Germinal center (tissue), 1 donor: ENCODE results near the gene GTPBP1.

Experiments
- DNase-seq: peaks from one replicate; pipeline ENCODE4 v3.0.0; 2012; ENCODE audit warnings: mixed read lengths, low spot score

Gene GTPBP1

GRCh38 chr22:38727123-38727522 is 21.4 kb downstream of the GTPBP1 start:
- DNase-seq: no peak

- no peak for DNase-seq
Observed at GRCh38 chr22:38727530-38728451, 22.0 kb downstream of the GTPBP1 start.

- no peak for DNase-seq
Observed at GRCh38 chr22:38728871-38729796, 23.4 kb downstream of the GTPBP1 start.

DNA sequence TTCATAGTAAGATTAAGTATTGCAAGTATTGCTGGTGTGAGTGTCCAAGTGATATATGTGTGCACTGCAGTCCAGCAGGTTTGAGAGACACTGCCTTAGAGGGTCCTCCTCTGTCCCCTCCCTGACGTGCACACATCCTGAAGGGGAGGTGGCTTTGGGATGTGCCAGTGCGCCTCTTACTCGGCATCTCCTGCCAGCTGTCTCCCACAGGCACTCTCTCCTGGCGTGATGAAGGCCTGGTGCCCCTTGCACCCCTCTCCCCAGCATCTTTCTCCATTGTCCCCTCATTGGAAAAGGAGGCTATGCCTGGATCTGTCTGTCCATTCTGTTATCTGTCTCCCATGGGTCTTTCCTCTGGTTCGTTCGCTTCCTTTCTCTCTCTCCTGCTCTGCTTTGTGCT is 24.2 kb downstream of the GTPBP1 start:
- no peak for DNase-seq

GRCh38 chr22:38730411-38730871 is 24.7 kb downstream of the GTPBP1 start:
- no peak for DNase-seq

GRCh38 chr22:38731703-38732161 is 26.0 kb downstream of the GTPBP1 start:
- DNase-seq: no peak

DNA sequence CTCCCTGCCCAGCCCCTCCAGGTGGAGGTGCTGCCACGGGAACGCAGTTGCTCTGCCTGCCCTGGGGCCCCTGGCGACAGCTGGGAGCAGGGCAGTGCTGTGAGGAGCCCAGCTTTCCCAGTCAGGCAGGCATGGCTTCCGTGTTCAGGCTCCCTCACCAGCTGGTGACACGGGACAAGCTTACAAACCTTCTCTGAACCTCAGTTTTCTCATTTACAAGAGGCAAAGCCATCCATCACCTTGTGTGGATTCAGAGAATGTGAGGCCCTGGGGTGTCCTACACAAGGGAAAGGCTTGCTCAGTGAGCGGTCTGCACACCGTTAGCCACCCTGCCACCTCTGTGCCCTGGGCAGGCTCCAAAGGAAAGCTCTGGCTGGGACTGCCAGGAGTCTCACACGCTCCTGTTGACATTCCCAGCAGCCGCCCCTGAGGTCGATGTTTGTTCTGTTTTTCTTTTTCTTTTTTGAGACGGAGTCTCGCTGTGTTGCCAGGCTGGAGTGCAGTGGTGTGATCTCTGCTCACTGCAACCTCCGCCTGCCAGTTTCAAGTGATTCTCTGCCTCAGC is 26.6 kb downstream of the GTPBP1 start:
- no peak for DNase-seq

DNA sequence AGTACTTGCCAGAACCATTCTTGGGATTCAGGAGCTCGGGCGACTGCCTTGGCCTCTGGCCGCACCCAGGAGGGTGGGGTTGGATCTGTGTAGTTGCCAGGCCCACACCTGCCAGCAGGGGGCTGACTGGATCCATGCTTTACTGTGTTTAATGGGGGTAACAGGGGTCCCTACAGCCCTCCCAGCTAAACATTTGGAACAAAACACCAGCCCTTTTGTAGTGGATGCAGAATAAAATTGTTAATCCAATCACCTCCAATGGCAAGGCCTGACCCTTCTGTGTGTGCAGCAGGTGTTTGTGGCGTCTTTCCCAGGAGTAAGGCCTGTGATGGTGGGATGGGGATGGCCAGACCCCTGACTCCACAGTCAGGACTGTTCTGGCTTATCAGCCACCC is 27.6 kb downstream of the GTPBP1 start:
- DNase-seq: peak; percentile 65

GRCh38 chr22:38733724-38734381 is 28.1 kb downstream of the GTPBP1 start:
- no peak for DNase-seq

DNA sequence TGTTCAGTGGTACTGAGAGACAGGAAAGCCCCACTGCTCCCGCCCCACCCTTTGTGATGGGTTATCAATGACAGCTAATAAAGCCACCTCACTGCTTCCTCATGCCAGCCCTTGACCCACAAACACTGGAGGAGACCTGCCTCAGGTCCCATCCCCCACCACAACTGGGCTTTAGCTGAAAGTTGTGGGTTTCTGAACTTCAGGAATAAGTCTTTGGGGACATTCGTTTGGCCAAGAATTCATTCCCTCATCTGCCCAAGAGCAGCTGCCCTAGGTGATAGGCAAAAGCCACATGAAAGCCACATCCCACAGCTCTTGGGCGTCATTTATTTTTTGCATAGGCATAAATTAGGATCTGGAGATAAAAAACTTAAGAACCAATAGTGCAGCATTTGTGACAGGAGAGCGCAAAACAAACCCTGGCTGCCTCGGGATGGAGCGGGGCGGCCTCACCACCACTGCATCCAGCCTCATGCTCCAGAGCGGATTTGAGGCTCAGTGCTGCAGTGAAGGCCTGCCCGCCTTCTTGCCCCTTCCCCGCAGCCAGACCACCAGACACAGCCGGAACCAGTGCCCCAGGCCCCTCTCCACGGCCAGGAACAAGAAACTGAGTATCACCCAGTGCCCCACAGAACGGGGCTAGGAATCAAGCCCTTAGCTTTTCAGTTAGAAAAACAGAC is 28.8 kb downstream of the GTPBP1 start:
- no peak for DNase-seq

DNA sequence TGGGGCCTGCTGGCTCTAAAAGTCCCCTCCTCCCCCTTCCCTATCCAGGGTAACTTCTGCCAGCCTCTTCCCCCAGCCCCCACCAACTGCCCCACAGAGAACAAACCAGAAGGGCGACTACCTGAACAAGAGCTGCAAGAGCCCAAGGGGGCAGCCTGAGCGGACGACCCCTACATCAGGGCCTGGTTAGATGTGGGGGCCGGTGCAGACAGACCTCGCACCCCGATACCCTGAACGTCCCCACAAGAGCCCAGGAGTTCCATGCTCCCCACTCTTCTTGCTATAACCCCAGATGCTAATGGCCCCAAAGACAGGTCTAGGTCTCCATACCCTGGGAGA is 29.4 kb downstream of the GTPBP1 start:
- DNase-seq: no peak

GRCh38 chr22:38735465-38736256 is 29.9 kb downstream of the GTPBP1 start:
- no peak for DNase-seq

DNA sequence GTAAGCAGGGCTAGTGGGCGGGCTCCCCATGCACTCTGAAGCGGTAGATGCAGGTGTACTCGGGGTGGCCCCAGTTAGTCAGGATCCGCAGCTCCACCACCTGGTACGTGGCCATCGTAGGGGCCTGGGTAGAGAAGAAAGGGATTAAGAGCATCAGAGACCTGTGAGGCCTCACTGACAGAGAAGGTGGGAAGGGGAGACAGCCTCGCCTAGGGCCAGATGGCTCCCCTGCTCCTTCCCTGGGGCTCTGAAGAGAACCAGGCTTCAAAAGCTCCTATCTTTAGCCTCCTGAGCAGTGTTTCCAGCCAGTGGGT is 30.5 kb downstream of the GTPBP1 start:
- no peak for DNase-seq

- DNase-seq: no peak
Observed at GRCh38 chr22:38737302-38738060, 31.7 kb downstream of the GTPBP1 start.

DNA sequence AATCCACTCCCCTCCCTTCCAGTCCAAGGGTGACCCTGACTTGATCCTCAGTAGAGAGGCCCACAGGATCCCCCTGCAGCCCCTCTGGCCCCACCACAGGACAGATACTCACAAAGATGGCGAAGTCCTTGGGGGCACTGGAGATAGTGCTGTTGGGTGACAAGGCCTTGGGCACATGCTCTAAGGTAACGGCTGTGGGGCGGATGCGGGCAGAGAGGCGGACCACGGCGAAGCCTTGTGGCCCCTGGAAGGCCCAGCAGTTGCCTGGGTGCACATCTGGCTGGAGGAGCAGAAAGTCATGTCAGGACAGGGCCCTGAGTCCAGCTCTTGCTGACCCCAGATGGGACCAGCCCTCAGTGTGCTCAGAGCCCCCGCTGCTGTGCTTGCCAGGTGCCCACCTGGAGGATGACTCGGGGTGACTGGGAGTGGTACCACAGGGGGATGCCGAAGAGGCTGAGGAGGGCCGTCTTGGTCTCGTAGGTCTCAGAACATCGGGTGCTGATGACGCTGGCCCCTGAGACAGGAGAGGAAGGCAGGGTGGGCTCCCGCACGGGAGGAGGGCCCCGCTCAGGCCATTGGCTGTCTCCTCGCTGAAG is 32.8 kb downstream of the GTPBP1 start:
- DNase-seq: no peak

- no peak for DNase-seq
Observed at GRCh38 chr22:38739300-38740055, 33.7 kb downstream of the GTPBP1 start.

- no peak for DNase-seq
Observed at GRCh38 chr22:38740116-38740723, 34.5 kb downstream of the GTPBP1 start.

- no peak for DNase-seq
Observed at GRCh38 chr22:38740754-38741153, 35.0 kb downstream of the GTPBP1 start.
